ENCODE measurements around the gene DPH6. TPM values are rescaled to one million over a fixed set of nuclear protein-coding genes. Genes with fewer than 3 reads are reported as not detected.

Gene DPH6
- total RNA-seq, 3 donors from 2014 or later (not counting 1 experiment from before 2014, with no cell fraction given), result 10.8 to 13.3 (median 13.1) TPM

DNA sequence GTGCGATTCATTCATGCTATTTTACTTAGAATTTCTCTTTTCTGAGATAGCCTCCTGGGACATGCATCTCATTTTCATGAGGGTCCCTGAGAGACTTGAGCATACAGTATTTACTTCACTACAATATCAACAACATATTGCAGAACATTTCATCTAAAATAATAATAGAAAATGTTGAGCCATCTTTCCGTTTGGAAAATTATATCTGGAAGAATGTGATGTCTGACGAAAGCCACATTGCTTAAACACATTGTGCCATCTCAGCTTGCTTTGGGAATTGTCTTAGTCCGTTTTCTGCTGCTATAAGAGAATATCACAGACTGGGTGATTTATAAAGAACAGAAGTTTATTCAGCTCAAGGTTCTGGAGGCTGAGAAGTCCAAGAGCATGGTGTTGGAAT, 55.5 kb downstream of the DPH6 start:
- Mint-ChIP-seq H3K4me3 (no peak overlapping the region), H3K36me3 (peaks cover 18% of the 10 kb centered on the region), H3K9me3 (peaks cover 4 to 8% of the 10 kb centered on the region in 2 donors), H3K27ac (no peak overlapping the region), H3K4me1 (peaks cover 9 to 11% of the 10 kb centered on the region in 2 donors), H3K27me3 (ENCODE audit: low read depth in 2 of 2) (no peaks in the 10 kb centered on the region)
- Histone ChIP-seq H3K9me3 (ENCODE audit: control insufficient read depth, insufficient read depth, low read length) (peaks cover 8% of the 10 kb centered on the region), H3K27me3 (ENCODE audit: control insufficient read depth, insufficient read depth, low read length) (no peaks in the 10 kb centered on the region), H3K4me3 (ENCODE audit: low read length) (no peak overlapping the region), H3K27ac (ENCODE audit: low read length) (no peak overlapping the region), H3K4me1 (ENCODE audit: control insufficient read depth, insufficient read depth, low read length) (no peaks in the 10 kb centered on the region), H3K36me3 (ENCODE audit: control insufficient read depth, insufficient read depth, low read length) (no peaks in the 10 kb centered on the region)
- TF ChIP-seq, protein P1, sequence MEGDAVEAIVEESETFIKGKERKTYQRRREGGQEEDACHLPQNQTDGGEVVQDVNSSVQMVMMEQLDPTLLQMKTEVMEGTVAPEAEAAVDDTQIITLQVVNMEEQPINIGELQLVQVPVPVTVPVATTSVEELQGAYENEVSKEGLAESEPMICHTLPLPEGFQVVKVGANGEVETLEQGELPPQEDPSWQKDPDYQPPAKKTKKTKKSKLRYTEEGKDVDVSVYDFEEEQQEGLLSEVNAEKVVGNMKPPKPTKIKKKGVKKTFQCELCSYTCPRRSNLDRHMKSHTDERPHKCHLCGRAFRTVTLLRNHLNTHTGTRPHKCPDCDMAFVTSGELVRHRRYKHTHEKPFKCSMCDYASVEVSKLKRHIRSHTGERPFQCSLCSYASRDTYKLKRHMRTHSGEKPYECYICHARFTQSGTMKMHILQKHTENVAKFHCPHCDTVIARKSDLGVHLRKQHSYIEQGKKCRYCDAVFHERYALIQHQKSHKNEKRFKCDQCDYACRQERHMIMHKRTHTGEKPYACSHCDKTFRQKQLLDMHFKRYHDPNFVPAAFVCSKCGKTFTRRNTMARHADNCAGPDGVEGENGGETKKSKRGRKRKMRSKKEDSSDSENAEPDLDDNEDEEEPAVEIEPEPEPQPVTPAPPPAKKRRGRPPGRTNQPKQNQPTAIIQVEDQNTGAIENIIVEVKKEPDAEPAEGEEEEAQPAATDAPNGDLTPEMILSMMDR (IDR thresholded peaks at IDR 0.05), result no peak
- ATAC-seq, result no peak
- WGBS (ENCODE audit: insufficient coverage), result 94% methylated on average over 4 of the region's 4 CpGs
- no peak for DNase-seq
- intact Hi-C loops (cut with micrococcal nuclease), result no loop called here

DNA sequence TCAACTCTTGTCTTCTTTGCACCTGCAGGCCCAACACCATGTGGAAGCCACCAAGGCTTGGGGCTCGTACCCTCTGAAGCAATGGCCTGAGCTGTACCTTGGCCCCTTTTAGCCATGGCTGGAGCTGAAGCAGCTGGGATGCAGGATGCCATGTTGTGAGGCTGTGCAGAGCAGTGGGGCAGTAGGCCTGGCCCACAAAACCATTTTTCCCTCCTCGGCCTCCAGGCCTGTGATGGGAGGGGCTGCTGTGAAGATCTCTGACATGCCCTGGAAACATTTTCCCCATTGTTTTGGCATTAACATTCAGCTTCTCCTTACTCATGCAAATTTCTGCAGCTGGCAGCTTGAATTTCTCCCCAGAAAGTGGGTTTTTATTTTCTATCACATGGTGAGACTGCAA, 58.5 kb downstream of the DPH6 start:
- Histone ChIP-seq H3K36me3 (ENCODE audit: control insufficient read depth, insufficient read depth, low read length) (no peaks in the 10 kb centered on the region), H3K4me3 (ENCODE audit: low read length) (no peak overlapping the region), H3K27ac (ENCODE audit: low read length) (no peak overlapping the region), H3K9me3 (ENCODE audit: control insufficient read depth, insufficient read depth, low read length) (peaks cover 8% of the 10 kb centered on the region), H3K27me3 (ENCODE audit: control insufficient read depth, insufficient read depth, low read length) (no peaks in the 10 kb centered on the region), H3K4me1 (ENCODE audit: control insufficient read depth, insufficient read depth, low read length) (no peaks in the 10 kb centered on the region)
- no peaks in the 10 kb centered on the region for H3K27me3 Mint-ChIP-seq (ENCODE audit: low read depth in 2 of 2)
- TF ChIP-seq, protein P1 (IDR thresholded peaks at IDR 0.05), result no peak
- no peak overlapping the region for H3K4me3 Mint-ChIP-seq
- intact Hi-C loops (cut with micrococcal nuclease), result loop anchor here (10.0 kb wide), 1 partner anchor 57 kb away; the partner anchor contains the start of gene DPH6
- no peak for DNase-seq
- no peak for ATAC-seq
- peaks cover 9 to 11% of the 10 kb centered on the region in 2 donors for H3K4me1 Mint-ChIP-seq
- no peak overlapping the region for H3K27ac Mint-ChIP-seq
- WGBS (ENCODE audit: insufficient coverage), result 97% methylated on average over 2 of the region's 2 CpGs
- peaks cover 4 to 8% of the 10 kb centered on the region in 2 donors for H3K9me3 Mint-ChIP-seq
- H3K36me3 Mint-ChIP-seq, result peaks cover 18% of the 10 kb centered on the region

DNA sequence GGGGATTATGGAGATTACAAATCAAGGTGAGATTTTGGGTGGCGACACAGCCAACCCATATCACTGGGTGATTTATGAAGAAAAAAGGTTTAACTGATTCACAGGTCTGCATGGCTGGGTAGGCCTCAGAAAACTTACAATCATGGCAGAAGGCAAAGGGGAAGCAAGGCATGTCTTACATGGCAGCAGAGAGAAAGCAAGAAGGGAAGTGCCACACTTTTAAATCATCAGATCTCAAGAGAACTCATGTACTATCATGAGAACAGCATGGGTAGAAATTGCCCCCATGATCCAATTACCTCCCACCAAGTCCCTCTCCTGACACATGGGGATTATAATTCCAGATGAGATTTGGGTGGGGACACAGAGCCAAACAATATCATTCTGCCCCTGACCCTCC, 59.7 kb downstream of the DPH6 start:
- no peak overlapping the region for H3K27ac ChIP-seq (ENCODE audit: low read length)
- no peak for DNase-seq
- Mint-ChIP-seq H3K4me3 (no peak overlapping the region), H3K4me1 (peaks cover 20 to 21% of the 10 kb centered on the region in 2 donors), H3K27ac (no peak overlapping the region), H3K36me3 (peaks cover 18% of the 10 kb centered on the region), H3K9me3 (peaks cover 4 to 8% of the 10 kb centered on the region in 2 donors), H3K27me3 (ENCODE audit: low read depth in 2 of 2) (no peaks in the 10 kb centered on the region)
- peaks cover 8% of the 10 kb centered on the region for H3K9me3 ChIP-seq (ENCODE audit: control insufficient read depth, insufficient read depth, low read length)
- intact Hi-C loops (cut with micrococcal nuclease), result loop anchor here (10.0 kb wide), 1 partner anchor 59 kb away; the partner anchor contains the start of gene DPH6
- WGBS (ENCODE audit: insufficient coverage), result 93% methylated on average over 1 of the region's 1 CpG
- no peak overlapping the region for H3K4me3 ChIP-seq (ENCODE audit: low read length)
- no peaks in the 10 kb centered on the region for H3K36me3 ChIP-seq (ENCODE audit: control insufficient read depth, insufficient read depth, low read length)
- no peak for ATAC-seq
- peaks cover 6% of the 10 kb centered on the region for H3K4me1 ChIP-seq (ENCODE audit: control insufficient read depth, insufficient read depth, low read length)
- no peaks in the 10 kb centered on the region for H3K27me3 ChIP-seq (ENCODE audit: control insufficient read depth, insufficient read depth, low read length)
- TF ChIP-seq, protein P1 (IDR thresholded peaks at IDR 0.05), result no peak

DNA sequence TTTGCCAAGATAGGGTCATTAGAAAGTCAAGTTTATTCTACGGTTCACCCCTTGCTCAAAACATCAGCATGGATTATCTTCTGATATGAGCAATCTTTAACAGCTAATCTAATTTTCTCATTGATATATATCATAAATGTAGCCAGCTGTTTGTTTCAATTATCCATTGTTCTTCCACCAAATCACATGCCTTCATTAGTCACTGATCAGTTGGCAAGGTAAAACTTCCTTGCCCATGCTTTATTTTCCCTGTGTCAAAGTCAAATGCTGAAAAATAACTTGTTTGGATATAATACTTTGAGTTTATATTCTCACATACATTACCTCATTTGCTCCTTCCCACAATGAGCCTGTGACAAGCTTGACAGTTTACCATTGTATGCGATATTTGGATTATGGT, 60.6 kb downstream of the DPH6 start:
- Histone ChIP-seq H3K9me3 (ENCODE audit: control insufficient read depth, insufficient read depth, low read length) (peaks cover 8% of the 10 kb centered on the region), H3K4me1 (ENCODE audit: control insufficient read depth, insufficient read depth, low read length) (peaks cover 6% of the 10 kb centered on the region), H3K36me3 (ENCODE audit: control insufficient read depth, insufficient read depth, low read length) (no peaks in the 10 kb centered on the region), H3K27me3 (ENCODE audit: control insufficient read depth, insufficient read depth, low read length) (no peaks in the 10 kb centered on the region), H3K4me3 (ENCODE audit: low read length) (no peak overlapping the region), H3K27ac (ENCODE audit: low read length) (no peak overlapping the region)
- WGBS (ENCODE audit: insufficient coverage), result 83% methylated on average over 1 of the region's 2 CpGs
- Mint-ChIP-seq H3K9me3 (peaks cover 4 to 8% of the 10 kb centered on the region in 2 donors), H3K4me1 (peaks cover 25% of the 10 kb centered on the region in 2 donors), H3K4me3 (no peak overlapping the region), H3K27ac (no peak overlapping the region), H3K36me3 (peaks cover 18% of the 10 kb centered on the region), H3K27me3 (ENCODE audit: low read depth in 2 of 2) (no peaks in the 10 kb centered on the region)
- ATAC-seq (no peak), DNase-seq (no peak)
- TF ChIP-seq, protein P1 (IDR thresholded peaks at IDR 0.05), result no peak
- intact Hi-C loops (cut with micrococcal nuclease), result loop anchor here (10.0 kb wide), 1 partner anchor 59 kb away; the partner anchor contains the start of gene DPH6
